Fibroblast of pulmonary artery (primary cell): ENCODE results near the gene RGS9.

Experiments used
- DNase-seq: peaks from one replicate; pipeline ENCODE4 v3.0.0-alpha.2; 2010; ENCODE audit warnings: low read depth
- H3K4me3 ChIP-seq: replicated peaks from 2 replicates; pipeline ENCODE4 v1.5.1; 2011; ENCODE audit warnings: low read depth, mild to moderate bottlenecking, control low read depth, low read length, moderate library complexity
- CTCF ChIP-seq: IDR thresholded peaks from 2 replicates; pipeline ENCODE4 v1.5.1; 2011; ENCODE audit warnings: mild to moderate bottlenecking, control low read depth, low read length, inconsistent platforms; ENCODE audit errors: missing control alignments

The RGS9 gene

GRCh38 chr17:65143889-65144604, 6.9 kb downstream of the RGS9 start:
- no peak for TF ChIP-seq CTCF
- DNase-seq: no peak
- H3K4me3 ChIP-seq: no peak overlapping the region

- no peak for TF ChIP-seq CTCF
- no peak overlapping the region for H3K4me3 ChIP-seq
- DNase-seq: no peak
Observed at GRCh38 chr17:65145743-65146142, 8.6 kb downstream of the RGS9 start.

- no peak for DNase-seq
- TF ChIP-seq CTCF: no peak
Observed at GRCh38 chr17:65147955-65148354, 10.8 kb downstream of the RGS9 start.

GRCh38 chr17:65154770-65155589, 17.8 kb downstream of the RGS9 start:
- H3K4me3 ChIP-seq: no peak overlapping the region
- DNase-seq: no peak
- no peak for TF ChIP-seq CTCF

More at GRCh38 chr17:65147955-65148354, 10.8 kb downstream of the RGS9 start:
- H3K4me3 ChIP-seq: no peak overlapping the region

- no peak overlapping the region for H3K4me3 ChIP-seq
- TF ChIP-seq CTCF: no peak
- DNase-seq: no peak
Observed at GRCh38 chr17:65155622-65156021, 18.5 kb downstream of the RGS9 start.

GRCh38 chr17:65156185-65156834, 19.1 kb downstream of the RGS9 start:
- no peak overlapping the region for H3K4me3 ChIP-seq
- no peak for TF ChIP-seq CTCF
- no peak for DNase-seq
